HepG2 (cell line): ENCODE measurements around the gene NDUFB5.

Source experiments
- BRD4 ChIP-seq: sonication (generic); formaldehyde crosslinking; IDR thresholded peaks from 2 replicates; pipeline ENCODE4 v1.4.0; 2020; ENCODE audit warnings: missing genetic modification reagents
- CTCF ChIP-seq: sonication (generic); formaldehyde crosslinking; IDR thresholded peaks from 2 replicates; pipeline ENCODE4 v1.5.0; 2020; ENCODE audit warnings: mild to moderate bottlenecking, missing genetic modification reagents, moderate library complexity
- HDAC6 ChIP-seq: fragments of 200-600 bp; sonication (generic); IDR thresholded peaks from 2 replicates; pipeline ENCODE4 v1.7.0; 2017; ENCODE audit warnings: mild to moderate bottlenecking, antibody characterized with exemption, low read length, low read depth
- MED13 ChIP-seq: sonication (generic); formaldehyde crosslinking; IDR thresholded peaks from 2 replicates; pipeline ENCODE4 v1.5.0; 2020; ENCODE audit warnings: missing genetic modification reagents
- SMAD1 ChIP-seq: sonication (generic); formaldehyde crosslinking; IDR thresholded peaks from 2 replicates; pipeline ENCODE4 v1.4.0; 2020; ENCODE audit warnings: missing genetic modification reagents, low read depth, mild to moderate bottlenecking, borderline replicate concordance
- SPEN ChIP-seq: sonication (generic); formaldehyde crosslinking; IDR thresholded peaks from 2 replicates; pipeline ENCODE4 v1.5.1; 2020; ENCODE audit warnings: low read depth, mild to moderate bottlenecking, missing genetic modification reagents
- SUZ12 ChIP-seq: fragments of 150-350 bp; IDR thresholded peaks from 2 replicates; pipeline ENCODE4 v1.6.1; 2014; ENCODE audit warnings: low read depth, low read length
- ZBTB25 ChIP-seq: IDR thresholded peaks from 2 replicates; pipeline ENCODE4 v1.6.1; 2018; ENCODE audit warnings: missing genetic modification reagents
- ZNF274 ChIP-seq: sonication (generic); formaldehyde crosslinking; IDR thresholded peaks from 2 replicates; pipeline ENCODE4 v1.5.1; 2020; ENCODE audit warnings: mild to moderate bottlenecking, missing genetic modification reagents

GRCh38 chr3:179670311-179670710, 65.7 kb downstream of the NDUFB5 start:
- no peak for TF ChIP-seq MED13 (CRISPR knock-in tag)
- TF ChIP-seq SUZ12: no peak
- TF ChIP-seq ZNF274 (CRISPR knock-in tag): no peak
- TF ChIP-seq ZBTB25 (CRISPR knock-in tag): no peak
- TF ChIP-seq HDAC6: no peak
- TF ChIP-seq CTCF: no peak
- no peak for TF ChIP-seq SMAD1
- TF ChIP-seq BRD4 (CRISPR knock-in tag): no peak
- no peak for TF ChIP-seq SPEN (CRISPR knock-in tag)
